ENCODE results near the gene UST. TPM values are rescaled to one million over a fixed set of nuclear protein-coding genes. Genes with fewer than 3 reads are reported as not detected.

UST gene
- total and polyA plus RNA-seq, 8 donors: 3.7 to 20.9 (median 8.6) TPM

DNA sequence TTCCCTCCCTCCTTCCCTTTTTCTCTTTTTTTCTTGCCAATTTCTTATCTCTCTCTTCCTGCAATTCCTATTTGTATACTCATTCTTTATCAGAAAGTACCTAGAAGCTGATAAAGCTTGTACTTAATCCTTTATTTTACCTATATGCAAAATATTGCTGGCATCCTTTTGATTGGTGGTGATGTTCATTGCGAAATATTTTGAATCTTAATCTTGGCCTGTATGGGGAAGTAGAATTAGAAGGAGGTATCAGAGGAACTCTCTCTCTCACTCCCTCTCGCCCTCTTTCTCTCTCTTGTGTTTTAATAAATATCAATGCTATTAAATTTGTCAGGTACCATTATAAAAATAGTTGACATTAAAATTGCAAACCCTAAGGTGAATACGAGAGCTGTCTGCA, 52.8 kb downstream of the UST start:
- Histone ChIP-seq H3K27ac (no peak overlapping the region), H3K4me1 (no peaks in the 10 kb centered on the region), H3K36me3 (no peaks in the 10 kb centered on the region), H3K4me3 (no peak overlapping the region), H3K27me3 (no peaks in the 10 kb centered on the region), H3K9me3 (no peaks in the 10 kb centered on the region)
- no peak for TF ChIP-seq CTCF (IDR thresholded peaks at IDR 0.05)
- intact Hi-C loops (cut with DNase I): no loop called here
- DNase-seq (no peak), ATAC-seq (no peak), FAIRE-seq (no peak)
- WGBS, 2 donors: 79 to 82% methylated on average over 3 of the region's 3 CpGs

DNA sequence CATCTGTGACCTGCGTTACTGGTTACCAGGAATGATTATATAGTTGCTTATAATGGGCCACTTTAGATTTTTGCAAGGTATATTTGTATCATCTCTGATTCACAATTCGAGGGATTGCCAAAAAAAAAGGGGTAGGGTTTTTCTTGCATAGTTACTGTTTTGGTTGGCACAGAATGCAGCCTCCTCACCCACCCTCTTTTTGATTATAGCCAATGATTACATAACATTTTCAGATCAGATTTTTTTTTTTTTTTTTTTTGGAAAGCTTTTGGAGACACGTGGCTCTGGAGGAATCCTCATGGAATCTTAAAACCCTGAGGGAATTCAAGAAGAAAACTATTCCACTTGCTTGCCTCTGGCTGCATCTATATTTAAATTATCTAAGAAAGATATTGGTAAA, 53.7 kb downstream of the UST start:
- no peaks in the 10 kb centered on the region for H3K9me3 ChIP-seq

GRCh38 chr6:148803979-148804378, 57.1 kb downstream of the UST start:
- Histone ChIP-seq H3K36me3 (no peaks in the 10 kb centered on the region), H3K4me3 (no peak overlapping the region), H3K27ac (no peak overlapping the region), H3K9me3 (no peaks in the 10 kb centered on the region), H3K27me3 (no peaks in the 10 kb centered on the region), H3K4me1 (no peaks in the 10 kb centered on the region)
- no peak for FAIRE-seq
- DNase-seq: no peak
- WGBS, 2 donors: 81 to 82% methylated on average over 6 of the region's 6 CpGs
- no peak for TF ChIP-seq CTCF (IDR thresholded peaks at IDR 0.05)
- no peak for ATAC-seq
- intact Hi-C loops (cut with DNase I): no loop called here

More for the DNA sequence above, 53.7 kb downstream of the UST start:
- H3K4me1 ChIP-seq: no peaks in the 10 kb centered on the region
- H3K4me3 ChIP-seq: no peak overlapping the region
- WGBS, 2 donors: 37 to 49% methylated on average over 3 of the region's 3 CpGs
- H3K27me3 ChIP-seq: no peaks in the 10 kb centered on the region
- no peaks in the 10 kb centered on the region for H3K36me3 ChIP-seq
- no peak for ATAC-seq
- no peak overlapping the region for H3K27ac ChIP-seq
- DNase-seq: no peak
- intact Hi-C loops (cut with DNase I): no loop called here
- FAIRE-seq: no peak
- no peak for TF ChIP-seq CTCF (IDR thresholded peaks at IDR 0.05)

GRCh38 chr6:148805777-148806176, 58.9 kb downstream of the UST start:
- no peak overlapping the region for H3K27ac ChIP-seq
- no peaks in the 10 kb centered on the region for H3K9me3 ChIP-seq
- no peaks in the 10 kb centered on the region for H3K27me3 ChIP-seq
- no peaks in the 10 kb centered on the region for H3K4me1 ChIP-seq
- no peak for ATAC-seq
- no peak for DNase-seq
- no peak overlapping the region for H3K4me3 ChIP-seq
- intact Hi-C loops (cut with DNase I): no loop called here
- no peak for FAIRE-seq
- WGBS, 2 donors: 91 to 92% methylated on average over 4 of the region's 4 CpGs
- no peak for TF ChIP-seq CTCF (IDR thresholded peaks at IDR 0.05)
- no peaks in the 10 kb centered on the region for H3K36me3 ChIP-seq

GRCh38 chr6:148807784-148808183, 61.0 kb downstream of the UST start:
- ATAC-seq (no peak), DNase-seq (no peak), FAIRE-seq (no peak)
- intact Hi-C loops (cut with DNase I): no loop called here
- Histone ChIP-seq H3K36me3 (no peaks in the 10 kb centered on the region), H3K27me3 (no peaks in the 10 kb centered on the region), H3K9me3 (no peaks in the 10 kb centered on the region), H3K4me1 (no peaks in the 10 kb centered on the region), H3K27ac (no peak overlapping the region), H3K4me3 (no peak overlapping the region)
- 79 to 85% methylated on average over 7 of the region's 7 CpGs for WGBS, 2 donors
- no peak for TF ChIP-seq CTCF (IDR thresholded peaks at IDR 0.05)
